Endothelial cell (in vitro differentiated cells): ENCODE measurements around the gene EIF2B1. TPM values are rescaled to one million over a fixed set of nuclear protein-coding genes. Genes with fewer than 3 reads are reported as not detected.

Source experiments
- DNase-seq: peaks from one replicate; pipeline ENCODE4 v3.0.0; 2021; ENCODE audit warnings: low spot score
- H3K27ac Mint-ChIP-seq: one replicate; pipeline ENCODE4 v1.8.0; 2021; ENCODE audit warnings: mixed read lengths, inconsistent platforms; ENCODE audit not compliant: unreplicated experiment
- H3K27me3 Mint-ChIP-seq: one replicate; pipeline ENCODE4 v1.8.0; 2021; ENCODE audit warnings: mild to moderate bottlenecking, moderate library complexity, mixed read lengths, inconsistent platforms; ENCODE audit not compliant: unreplicated experiment
- H3K36me3 Mint-ChIP-seq: one replicate; pipeline ENCODE4 v1.8.0; 2021; ENCODE audit warnings: mild to moderate bottlenecking, low read depth, mixed read lengths, inconsistent platforms; ENCODE audit not compliant: unreplicated experiment
- H3K4me1 Mint-ChIP-seq: one replicate; pipeline ENCODE4 v1.8.0; 2021; ENCODE audit warnings: mild to moderate bottlenecking, mixed read lengths, inconsistent platforms; ENCODE audit not compliant: unreplicated experiment
- H3K4me3 Mint-ChIP-seq: one replicate; pipeline ENCODE4 v1.8.0; 2021; ENCODE audit warnings: mild to moderate bottlenecking, mixed read lengths, inconsistent platforms; ENCODE audit not compliant: unreplicated experiment
- H3K9me3 Mint-ChIP-seq: one replicate; pipeline ENCODE4 v1.8.0; 2021; ENCODE audit warnings: mixed read lengths, inconsistent platforms; ENCODE audit not compliant: unreplicated experiment
- CTCF ChIP-seq: fragments of 200-600 bp; sonication (generic); IDR thresholded peaks from one replicate; pipeline ENCODE4 v1.5.0; 2021; ENCODE audit warnings: antibody characterized with exemption; ENCODE audit not compliant: unreplicated experiment
- total RNA-seq: library from RNA; stranded (reverse); fragmentation: NEBNext Ultra II Directional; extraction: Animal tissue kit (Norgen Biotek cat#: 25700); gene quantifications from one replicate; pipeline ENCODE4 v1.2.1, GENCODE V29; 2021; ENCODE audit not compliant: unreplicated experiment

The EIF2B1 gene
- total RNA-seq, 1 donor from 2014 or later: 52.0 TPM

- Mint-ChIP-seq H3K9me3 (no peaks in the 10 kb centered on the region), H3K36me3 (peaks cover 40% of the 10 kb centered on the region), H3K27ac (no peak overlapping the region), H3K4me3 (no peak overlapping the region), H3K4me1 (no peaks in the 10 kb centered on the region), H3K27me3 (peaks cover 2% of the 10 kb centered on the region)
- no peak for TF ChIP-seq CTCF
- no peak for DNase-seq
Measured at GRCh38 chr12:123621619-123622530, 11.6 kb downstream of the EIF2B1 start.

GRCh38 chr12:123621101-123621500 lies 12.4 kb downstream of the EIF2B1 start:
- Mint-ChIP-seq H3K27ac (no peak overlapping the region), H3K4me3 (no peak overlapping the region), H3K36me3 (peaks cover 39% of the 10 kb centered on the region), H3K27me3 (peaks cover 2% of the 10 kb centered on the region), H3K4me1 (no peaks in the 10 kb centered on the region), H3K9me3 (no peaks in the 10 kb centered on the region)
- TF ChIP-seq CTCF: no peak
- no peak for DNase-seq

GRCh38 chr12:123617580-123617979 lies 15.9 kb downstream of the EIF2B1 start:
- TF ChIP-seq CTCF: no peak
- Mint-ChIP-seq H3K36me3 (peaks cover 54% of the 10 kb centered on the region), H3K27me3 (peaks cover 2% of the 10 kb centered on the region), H3K4me3 (no peak overlapping the region), H3K9me3 (no peaks in the 10 kb centered on the region), H3K27ac (no peak overlapping the region), H3K4me1 (no peaks in the 10 kb centered on the region)
- DNase-seq: no peak

- TF ChIP-seq CTCF: no peak
- no peaks in the 10 kb centered on the region for H3K9me3 Mint-ChIP-seq
Measured at GRCh38 chr12:123617144-123617543, 16.3 kb downstream of the EIF2B1 start.

GRCh38 chr12:123614531-123614930 lies 19.0 kb downstream of the EIF2B1 start:
- peak overlapping the region; percentile 59 for H3K4me3 Mint-ChIP-seq
- no peak for DNase-seq
- no peak overlapping the region for H3K27ac Mint-ChIP-seq
- no peak for TF ChIP-seq CTCF
- peaks cover 50% of the 10 kb centered on the region for H3K36me3 Mint-ChIP-seq
- H3K27me3 Mint-ChIP-seq: peaks cover 2% of the 10 kb centered on the region
- H3K4me1 Mint-ChIP-seq: no peaks in the 10 kb centered on the region
- no peaks in the 10 kb centered on the region for H3K9me3 Mint-ChIP-seq

More at GRCh38 chr12:123617144-123617543, 16.3 kb downstream of the EIF2B1 start:
- no peaks in the 10 kb centered on the region for H3K4me1 Mint-ChIP-seq
- H3K27me3 Mint-ChIP-seq: peaks cover 2% of the 10 kb centered on the region
- no peak overlapping the region for H3K27ac Mint-ChIP-seq
- peaks cover 55% of the 10 kb centered on the region for H3K36me3 Mint-ChIP-seq
- no peak for DNase-seq
- H3K4me3 Mint-ChIP-seq: no peak overlapping the region
